ENCODE results near the gene HIPK1. TPM values are rescaled to one million over a fixed set of nuclear protein-coding genes. Genes with fewer than 3 reads are reported as not detected.

The HIPK1 gene
- total RNA-seq, 1 experiment from 2014 or later, result 52.2 TPM

DNA sequence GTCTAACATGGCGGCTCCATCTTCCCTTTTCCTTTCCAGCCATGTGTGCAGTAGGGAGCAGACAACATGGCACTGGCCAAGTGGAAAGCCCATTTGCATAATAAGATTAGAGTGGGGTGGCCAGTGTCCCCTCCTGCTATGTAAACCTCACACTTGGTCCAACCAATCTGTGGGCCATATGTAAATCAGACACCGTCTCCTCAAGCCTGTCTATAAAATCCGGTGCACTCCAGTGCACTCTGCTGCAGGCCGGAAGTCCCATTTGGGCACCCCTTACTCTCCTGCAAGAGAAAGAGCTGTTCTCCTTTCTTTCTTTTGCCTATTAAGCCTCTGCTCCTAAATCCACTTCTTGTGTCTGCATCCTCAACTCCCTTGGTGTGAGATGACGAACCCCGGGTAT, 94.3 kb downstream of the HIPK1 start:
- H3K36me3 Mint-ChIP-seq, result peaks cover 36% of the 10 kb centered on the region
- no peaks in the 10 kb centered on the region for H3K27me3 Mint-ChIP-seq (ENCODE audit: low read depth)
- peak overlapping the region; percentile 98 for H3K27ac Mint-ChIP-seq
- H3K4me1 Mint-ChIP-seq, result peaks cover 55% of the 10 kb centered on the region
- no peak for ATAC-seq
- TF ChIP-seq ESRRA (CRISPR knock-in tag; IDR thresholded peaks at IDR 0.05; ENCODE audit: borderline replicate concordance), result no peak
- no peak for TF ChIP-seq NR1H2 (CRISPR knock-in tag; IDR thresholded peaks at IDR 0.05)
- TF ChIP-seq KAT7 (CRISPR knock-in tag; IDR thresholded peaks at IDR 0.05; ENCODE audit: borderline replicate concordance), result no peak
- no peak for TF ChIP-seq ZNF263 (CRISPR knock-in tag; IDR thresholded peaks at IDR 0.05; ENCODE audit: low read depth)
- no peak for TF ChIP-seq FOXK1 (CRISPR knock-in tag; IDR thresholded peaks at IDR 0.05)
- no peak for TF ChIP-seq ZNF423 (CRISPR knock-in tag; IDR thresholded peaks at IDR 0.05)
- TF ChIP-seq, protein P1, sequence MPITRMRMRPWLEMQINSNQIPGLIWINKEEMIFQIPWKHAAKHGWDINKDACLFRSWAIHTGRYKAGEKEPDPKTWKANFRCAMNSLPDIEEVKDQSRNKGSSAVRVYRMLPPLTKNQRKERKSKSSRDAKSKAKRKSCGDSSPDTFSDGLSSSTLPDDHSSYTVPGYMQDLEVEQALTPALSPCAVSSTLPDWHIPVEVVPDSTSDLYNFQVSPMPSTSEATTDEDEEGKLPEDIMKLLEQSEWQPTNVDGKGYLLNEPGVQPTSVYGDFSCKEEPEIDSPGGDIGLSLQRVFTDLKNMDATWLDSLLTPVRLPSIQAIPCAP (CRISPR knock-in tag; IDR thresholded peaks at IDR 0.05), result no peak
- TF ChIP-seq SOX15 (CRISPR knock-in tag; IDR thresholded peaks at IDR 0.05), result no peak
- TF ChIP-seq ATF1 (CRISPR knock-in tag; IDR thresholded peaks at IDR 0.05), result no peak
- TF ChIP-seq, protein P2, sequence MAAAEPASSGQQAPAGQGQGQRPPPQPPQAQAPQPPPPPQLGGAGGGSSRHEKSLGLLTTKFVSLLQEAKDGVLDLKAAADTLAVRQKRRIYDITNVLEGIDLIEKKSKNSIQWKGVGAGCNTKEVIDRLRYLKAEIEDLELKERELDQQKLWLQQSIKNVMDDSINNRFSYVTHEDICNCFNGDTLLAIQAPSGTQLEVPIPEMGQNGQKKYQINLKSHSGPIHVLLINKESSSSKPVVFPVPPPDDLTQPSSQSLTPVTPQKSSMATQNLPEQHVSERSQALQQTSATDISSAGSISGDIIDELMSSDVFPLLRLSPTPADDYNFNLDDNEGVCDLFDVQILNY (CRISPR knock-in tag; IDR thresholded peaks at IDR 0.05), result no peak
- no peak for TF ChIP-seq ZNF121 (CRISPR knock-in tag; IDR thresholded peaks at IDR 0.05)
- no peak for TF ChIP-seq ELF4 (CRISPR knock-in tag; IDR thresholded peaks at IDR 0.05; ENCODE audit: low read depth)
- TF ChIP-seq CREM (CRISPR knock-in tag; IDR thresholded peaks at IDR 0.05), result no peak
- TF ChIP-seq, protein P3, sequence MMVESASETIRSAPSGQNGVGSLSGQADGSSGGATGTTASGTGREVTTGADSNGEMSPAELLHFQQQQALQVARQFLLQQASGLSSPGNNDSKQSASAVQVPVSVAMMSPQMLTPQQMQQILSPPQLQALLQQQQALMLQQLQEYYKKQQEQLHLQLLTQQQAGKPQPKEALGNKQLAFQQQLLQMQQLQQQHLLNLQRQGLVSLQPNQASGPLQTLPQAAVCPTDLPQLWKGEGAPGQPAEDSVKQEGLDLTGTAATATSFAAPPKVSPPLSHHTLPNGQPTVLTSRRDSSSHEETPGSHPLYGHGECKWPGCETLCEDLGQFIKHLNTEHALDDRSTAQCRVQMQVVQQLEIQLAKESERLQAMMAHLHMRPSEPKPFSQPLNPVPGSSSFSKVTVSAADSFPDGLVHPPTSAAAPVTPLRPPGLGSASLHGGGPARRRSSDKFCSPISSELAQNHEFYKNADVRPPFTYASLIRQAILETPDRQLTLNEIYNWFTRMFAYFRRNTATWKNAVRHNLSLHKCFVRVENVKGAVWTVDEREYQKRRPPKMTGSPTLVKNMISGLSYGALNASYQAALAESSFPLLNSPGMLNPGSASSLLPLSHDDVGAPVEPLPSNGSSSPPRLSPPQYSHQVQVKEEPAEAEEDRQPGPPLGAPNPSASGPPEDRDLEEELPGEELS (CRISPR knock-in tag; IDR thresholded peaks at IDR 0.05), result no peak
- TF ChIP-seq, protein P4, sequence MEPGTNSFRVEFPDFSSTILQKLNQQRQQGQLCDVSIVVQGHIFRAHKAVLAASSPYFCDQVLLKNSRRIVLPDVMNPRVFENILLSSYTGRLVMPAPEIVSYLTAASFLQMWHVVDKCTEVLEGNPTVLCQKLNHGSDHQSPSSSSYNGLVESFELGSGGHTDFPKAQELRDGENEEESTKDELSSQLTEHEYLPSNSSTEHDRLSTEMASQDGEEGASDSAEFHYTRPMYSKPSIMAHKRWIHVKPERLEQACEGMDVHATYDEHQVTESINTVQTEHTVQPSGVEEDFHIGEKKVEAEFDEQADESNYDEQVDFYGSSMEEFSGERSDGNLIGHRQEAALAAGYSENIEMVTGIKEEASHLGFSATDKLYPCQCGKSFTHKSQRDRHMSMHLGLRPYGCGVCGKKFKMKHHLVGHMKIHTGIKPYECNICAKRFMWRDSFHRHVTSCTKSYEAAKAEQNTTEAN (CRISPR knock-in tag; IDR thresholded peaks at IDR 0.05), result no peak
- TF ChIP-seq, protein P5, sequence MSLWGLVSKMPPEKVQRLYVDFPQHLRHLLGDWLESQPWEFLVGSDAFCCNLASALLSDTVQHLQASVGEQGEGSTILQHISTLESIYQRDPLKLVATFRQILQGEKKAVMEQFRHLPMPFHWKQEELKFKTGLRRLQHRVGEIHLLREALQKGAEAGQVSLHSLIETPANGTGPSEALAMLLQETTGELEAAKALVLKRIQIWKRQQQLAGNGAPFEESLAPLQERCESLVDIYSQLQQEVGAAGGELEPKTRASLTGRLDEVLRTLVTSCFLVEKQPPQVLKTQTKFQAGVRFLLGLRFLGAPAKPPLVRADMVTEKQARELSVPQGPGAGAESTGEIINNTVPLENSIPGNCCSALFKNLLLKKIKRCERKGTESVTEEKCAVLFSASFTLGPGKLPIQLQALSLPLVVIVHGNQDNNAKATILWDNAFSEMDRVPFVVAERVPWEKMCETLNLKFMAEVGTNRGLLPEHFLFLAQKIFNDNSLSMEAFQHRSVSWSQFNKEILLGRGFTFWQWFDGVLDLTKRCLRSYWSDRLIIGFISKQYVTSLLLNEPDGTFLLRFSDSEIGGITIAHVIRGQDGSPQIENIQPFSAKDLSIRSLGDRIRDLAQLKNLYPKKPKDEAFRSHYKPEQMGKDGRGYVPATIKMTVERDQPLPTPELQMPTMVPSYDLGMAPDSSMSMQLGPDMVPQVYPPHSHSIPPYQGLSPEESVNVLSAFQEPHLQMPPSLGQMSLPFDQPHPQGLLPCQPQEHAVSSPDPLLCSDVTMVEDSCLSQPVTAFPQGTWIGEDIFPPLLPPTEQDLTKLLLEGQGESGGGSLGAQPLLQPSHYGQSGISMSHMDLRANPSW (CRISPR knock-in tag; conservative IDR thresholded peaks at IDR 0.05; ENCODE audit: low read depth), result no peak
- TF ChIP-seq GTF2I (CRISPR knock-in tag; conservative IDR thresholded peaks at IDR 0.05), result no peak
- TF ChIP-seq, protein P6, sequence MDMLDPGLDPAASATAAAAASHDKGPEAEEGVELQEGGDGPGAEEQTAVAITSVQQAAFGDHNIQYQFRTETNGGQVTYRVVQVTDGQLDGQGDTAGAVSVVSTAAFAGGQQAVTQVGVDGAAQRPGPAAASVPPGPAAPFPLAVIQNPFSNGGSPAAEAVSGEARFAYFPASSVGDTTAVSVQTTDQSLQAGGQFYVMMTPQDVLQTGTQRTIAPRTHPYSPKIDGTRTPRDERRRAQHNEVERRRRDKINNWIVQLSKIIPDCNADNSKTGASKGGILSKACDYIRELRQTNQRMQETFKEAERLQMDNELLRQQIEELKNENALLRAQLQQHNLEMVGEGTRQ (CRISPR knock-in tag; IDR thresholded peaks at IDR 0.05), result no peak
- ChIA-PET POLR2A (interaction anchor here (0.7 to 1.0 kb wide), 3 partner anchors 38 to 234 kb away, joined by 4 to 5 read pairs (median 5); no protein-coding TSS in a partner anchor), CTCF (interaction anchor here (0.9 to 1.7 kb wide), 11 partner anchors 9 to 259 kb away, joined by 3 to 14 read pairs (median 6); partner anchors contain the start of gene OLFML3)
- no peak for DNase-seq (ENCODE audit: low spot score)
- peaks cover 19% of the 10 kb centered on the region for H3K9me3 Mint-ChIP-seq
- no peak overlapping the region for H3K4me3 Mint-ChIP-seq

All from WTC11 (cell line).